Smooth muscle cell (in vitro differentiated cells): ENCODE results near the gene APOBEC3H. TPM values are rescaled to one million over a fixed set of nuclear protein-coding genes. Genes with fewer than 3 reads are reported as not detected.

Experiments used
- DNase-seq: peaks from one replicate; lab custom pipeline; 2025; ENCODE audit not compliant: unreplicated experiment; lab: John Stamatoyannopoulos, UW
- H2AFZ ChIP-seq: fragments of 200-600 bp; sonication (generic); 2 replicates; pipeline ENCODE4 v1.6.0; 2016; ENCODE audit warnings: antibody characterized with exemption, low read depth, mild to moderate bottlenecking
- H3F3A ChIP-seq: fragments of 200-600 bp; sonication (generic); 2 replicates; pipeline ENCODE4 v1.6.0; 2017; ENCODE audit warnings: antibody characterized with exemption, low read depth
- H3K27ac ChIP-seq: fragments of 200-600 bp; sonication (generic); 2 replicates; pipeline ENCODE4 v1.5.1; 2016; ENCODE audit warnings: low read depth, mild to moderate bottlenecking
- H3K27me3 ChIP-seq: fragments of 200-600 bp; sonication (generic); 2 replicates; pipeline ENCODE4 v1.6.1; 2016; ENCODE audit warnings: low read depth, mild to moderate bottlenecking
- H3K36me3 ChIP-seq: fragments of 200-600 bp; sonication (generic); 2 replicates; pipeline ENCODE4 v1.5.1; 2016; ENCODE audit warnings: low read depth
- H3K4me1 ChIP-seq: fragments of 200-600 bp; sonication (generic); 2 replicates; pipeline ENCODE4 v1.5.1; 2016; ENCODE audit warnings: low read depth
- H3K4me2 ChIP-seq: fragments of 200-600 bp; sonication (generic); 2 replicates; pipeline ENCODE4 v1.6.0; 2016; ENCODE audit warnings: mild to moderate bottlenecking
- H3K4me3 ChIP-seq: fragments of 200-600 bp; sonication (generic); 2 replicates; pipeline ENCODE4 v1.5.1; 2016; ENCODE audit warnings: mild to moderate bottlenecking
- H3K79me2 ChIP-seq: fragments of 200-600 bp; sonication (generic); 2 replicates; pipeline ENCODE4 v1.6.0; 2016; ENCODE audit warnings: low read depth, mild to moderate bottlenecking
- H3K9ac ChIP-seq: fragments of 200-600 bp; sonication (generic); 2 replicates; pipeline ENCODE4 v1.6.0; 2016; ENCODE audit warnings: low read depth
- H3K9me3 ChIP-seq: fragments of 200-600 bp; sonication (generic); replicated peaks from 2 replicates; pipeline ENCODE4 v1.5.1; 2016; ENCODE audit warnings: low read depth
- H4K20me1 ChIP-seq: fragments of 200-600 bp; sonication (generic); 2 replicates; pipeline ENCODE4 v1.6.0; 2016; ENCODE audit warnings: low read depth
- CTCF ChIP-seq: fragments of 200-600 bp; sonication (generic); IDR thresholded peaks from 2 replicates; pipeline ENCODE4 v1.5.1; 2017; ENCODE audit warnings: borderline replicate concordance, mild to moderate bottlenecking, antibody characterized with exemption; ENCODE audit not compliant: insufficient read depth, poor library complexity, severe bottlenecking
- WGBS: methylation state at CpG from one replicate; pipeline ENCODE4 v1.1.7; 2016; ENCODE audit warnings: low lambda C conversion rate; 5-methylcytosine and 5-hydroxymethylcytosine counted together
- polyA plus RNA-seq: library from polyadenylated mRNA; unstranded; fragments of >200 nt; fragmentation: Nextera tagmentation; extraction: Ambion mirVana; gene quantifications from 2 replicates; pipeline ENCODE4 v1.2.1, GENCODE V29; 2016
- total RNA-seq: library from RNA; depleted of rRNA; stranded (reverse); fragments of >200 nt; gene quantifications from 2 replicates; pipeline ENCODE4 v1.2.3, GENCODE V29; 2014

The APOBEC3H gene
- total and polyA plus RNA-seq, 2 experiments from 2014 or later = 0.31 to 0.57 TPM

DNA sequence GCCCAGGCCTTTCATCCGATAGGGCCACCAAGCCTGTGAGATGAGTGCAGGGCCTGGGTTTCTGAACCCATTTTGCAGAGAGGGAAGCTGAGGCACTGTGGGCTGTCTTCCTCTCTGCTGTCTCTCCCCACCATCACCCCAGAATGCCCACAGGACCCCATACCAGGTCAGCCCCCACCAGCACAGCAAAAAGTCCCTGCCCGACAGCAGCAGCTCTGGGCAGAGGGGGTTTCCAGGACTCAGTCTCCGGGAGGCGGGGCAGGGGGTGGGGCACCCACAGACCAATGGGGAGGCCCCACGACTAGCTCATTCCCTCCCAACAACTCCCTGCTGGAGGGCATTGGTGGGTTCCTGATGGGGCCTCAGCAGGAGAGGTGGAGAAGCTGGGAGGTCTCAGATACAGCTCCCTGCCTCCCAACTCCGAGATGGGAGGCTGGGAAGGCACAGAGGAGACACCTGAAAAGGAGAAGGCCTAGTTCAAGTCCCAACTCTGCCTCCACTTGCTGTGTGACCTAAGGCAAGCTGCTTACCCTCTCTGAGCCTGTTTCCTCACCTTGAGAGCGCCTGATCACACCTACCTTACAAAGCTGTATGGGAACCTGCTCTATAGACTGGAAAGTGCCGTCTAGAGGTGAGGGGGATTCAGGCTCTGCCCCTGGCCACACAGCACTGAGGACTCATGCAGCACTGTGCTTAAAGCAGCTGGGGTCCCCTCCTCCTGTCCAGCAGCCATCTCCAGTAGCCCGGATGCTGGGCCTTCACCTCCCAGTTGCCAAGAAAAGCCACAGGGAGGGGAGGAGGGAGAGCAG, 51.9 kb downstream of the APOBEC3H start:
- no peak overlapping the region for H3K4me2 ChIP-seq
- peaks cover 6% of the 10 kb centered on the region for H3K4me1 ChIP-seq
- no peak for TF ChIP-seq CTCF
- H3K9me3 ChIP-seq = no peaks in the 10 kb centered on the region
- no peak overlapping the region for H3K27ac ChIP-seq
- H2AFZ ChIP-seq = no peak overlapping the region
- no peak for DNase-seq
- H3K9ac ChIP-seq = no peak overlapping the region
- peaks cover 7% of the 10 kb centered on the region for H3K27me3 ChIP-seq
- H3F3A ChIP-seq = peaks cover 7% of the 10 kb centered on the region
- H3K79me2 ChIP-seq = no peaks in the 10 kb centered on the region
- no peaks in the 10 kb centered on the region for H4K20me1 ChIP-seq
- H3K4me3 ChIP-seq = no peak overlapping the region
- no peaks in the 10 kb centered on the region for H3K36me3 ChIP-seq
- 84% methylated on average over 9 of the region's 9 CpGs for WGBS

DNA sequence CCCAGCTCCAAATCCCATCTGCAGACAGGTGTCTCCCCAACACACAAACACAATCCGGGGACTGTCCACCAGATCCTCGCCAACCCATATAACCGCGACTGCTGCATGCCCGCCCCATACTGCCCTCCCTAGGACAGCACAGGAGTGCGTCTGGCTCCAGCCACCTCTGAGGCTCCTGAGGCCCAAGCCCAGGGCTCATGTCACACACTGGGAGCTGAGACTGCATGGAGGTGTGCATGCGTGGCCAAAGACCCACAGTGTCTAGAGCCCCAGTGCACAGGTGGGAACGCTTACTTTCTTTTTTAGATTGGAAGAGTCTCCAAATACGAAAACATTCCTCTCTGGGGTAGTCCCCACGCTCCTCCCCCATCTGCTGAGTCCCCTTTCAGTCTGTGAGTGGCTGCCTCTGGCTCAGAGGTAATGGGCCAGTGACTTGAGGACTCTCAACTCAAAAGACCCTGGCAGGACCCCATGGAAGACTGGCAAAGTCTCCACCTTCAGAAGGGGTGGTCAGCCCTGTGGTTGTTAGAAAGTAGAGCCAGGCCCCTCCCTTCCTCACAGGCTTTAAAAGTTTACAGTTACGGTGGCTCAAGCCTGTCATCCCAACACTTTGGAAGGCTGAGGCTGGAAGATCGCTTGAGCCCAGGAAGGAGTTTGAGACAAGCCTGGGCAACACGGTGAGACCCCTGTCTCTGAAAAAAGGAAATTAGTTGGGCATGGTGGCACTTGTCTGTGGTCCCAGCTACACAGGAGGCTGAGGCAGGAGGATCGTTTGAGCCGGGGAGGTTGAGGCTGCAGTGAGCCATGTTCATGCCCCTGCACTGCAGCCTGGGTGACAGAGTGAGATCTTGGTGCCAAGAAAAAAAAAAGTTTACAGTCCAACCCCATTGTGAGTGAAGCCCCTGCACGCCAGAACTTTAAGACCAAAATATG, 53.1 kb downstream of the APOBEC3H start:
- 83% methylated on average over 16 of the region's 16 CpGs for WGBS
- Histone ChIP-seq H3K36me3 (no peaks in the 10 kb centered on the region), H3K27me3 (peaks cover 17% of the 10 kb centered on the region), H2AFZ (no peak overlapping the region), H3F3A (peaks cover 7% of the 10 kb centered on the region), H3K4me3 (no peak overlapping the region), H3K9ac (no peak overlapping the region), H3K79me2 (no peaks in the 10 kb centered on the region), H3K4me2 (no peak overlapping the region), H4K20me1 (no peaks in the 10 kb centered on the region), H3K9me3 (no peaks in the 10 kb centered on the region), H3K27ac (no peak overlapping the region), H3K4me1 (no peaks in the 10 kb centered on the region)
- TF ChIP-seq CTCF = no peak
- no peak for DNase-seq

DNA sequence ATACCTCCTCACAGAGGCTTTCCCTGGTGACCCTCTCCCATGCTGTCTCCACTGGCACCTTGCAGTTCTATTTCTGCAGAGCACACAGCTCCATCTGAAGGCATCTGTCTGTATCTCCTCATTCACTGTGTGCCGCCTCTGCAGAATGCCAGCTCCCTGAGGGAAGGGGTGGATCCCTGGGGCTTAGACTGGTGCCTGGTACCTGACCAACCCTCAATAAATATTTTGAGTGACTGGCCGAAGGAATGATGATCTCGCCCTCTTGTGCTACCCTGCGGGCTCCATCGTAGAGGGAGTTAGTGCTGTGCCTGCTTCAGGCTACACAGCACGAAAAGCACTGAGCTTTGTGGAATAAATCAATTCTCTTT, 53.8 kb downstream of the APOBEC3H start:
- Histone ChIP-seq H3K4me3 (no peak overlapping the region), H2AFZ (no peak overlapping the region), H3K36me3 (no peaks in the 10 kb centered on the region), H3K4me1 (no peaks in the 10 kb centered on the region), H3K4me2 (no peak overlapping the region), H3F3A (peaks cover 7% of the 10 kb centered on the region), H3K79me2 (no peaks in the 10 kb centered on the region), H3K9me3 (no peaks in the 10 kb centered on the region), H4K20me1 (no peaks in the 10 kb centered on the region), H3K27me3 (peaks cover 17% of the 10 kb centered on the region), H3K27ac (no peak overlapping the region), H3K9ac (no peak overlapping the region)
- TF ChIP-seq CTCF = no peak
- WGBS = 87% methylated on average over 6 of the region's 6 CpGs
- no peak for DNase-seq
